NCI-H510A (cell line): ENCODE results near the gene MYL10.
"Not testable (repeated sequence)": the region's sequence is repeated elsewhere in the genome, so short reads cannot be mapped to it uniquely, and the experiment has no call there.

Source experiments
- DNase-seq: peaks from one replicate; lab custom pipeline; 2025; lab: John Stamatoyannopoulos, UW

The MYL10 gene

DNA sequence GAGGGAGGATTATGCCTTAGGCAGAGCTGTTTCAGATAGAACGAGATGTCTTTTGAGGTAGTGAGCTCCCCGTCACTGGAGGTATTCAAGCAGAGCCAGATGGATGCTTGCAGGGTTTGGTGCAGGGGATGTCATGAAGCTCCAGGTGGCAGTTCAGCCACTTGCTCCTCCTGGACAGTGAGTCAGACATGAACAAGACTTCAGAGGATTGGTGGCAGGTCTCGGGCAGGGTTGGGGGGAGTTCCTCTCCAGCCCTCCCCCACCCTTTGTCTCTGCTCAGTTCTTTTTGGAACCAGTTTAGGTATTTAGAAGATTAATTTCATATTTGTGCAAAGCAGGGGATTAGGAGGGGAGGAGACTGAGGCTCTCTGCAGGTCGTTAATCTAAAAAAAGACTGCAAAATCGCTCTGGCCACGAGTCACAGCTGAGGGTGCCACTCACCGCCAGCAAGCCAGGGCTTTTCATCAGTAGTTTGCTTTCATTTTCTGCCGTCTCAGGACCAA is 21.5 kb upstream of the MYL10 start:
- no peak for DNase-seq

DNA sequence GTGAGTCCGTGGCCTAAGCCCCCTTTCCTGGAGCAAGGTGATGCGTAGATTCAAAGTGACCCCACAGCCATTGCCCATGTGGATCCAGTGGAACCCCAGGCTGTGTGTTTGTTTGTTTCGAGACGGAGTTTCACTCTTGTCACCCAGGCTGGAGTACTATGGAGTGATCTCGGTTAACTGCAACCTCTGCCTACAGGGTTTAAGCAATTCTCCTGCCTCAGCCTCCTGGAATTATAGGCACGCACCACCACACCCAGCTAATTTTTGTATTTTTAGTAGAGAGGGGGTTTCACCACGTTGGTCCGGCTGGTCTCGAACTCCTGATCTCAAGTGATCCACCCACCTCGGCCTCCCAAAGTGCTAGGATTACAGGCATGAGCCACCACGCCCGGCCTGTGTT is 18.8 kb upstream of the MYL10 start:
- DNase-seq = not testable (repeated sequence)

DNA sequence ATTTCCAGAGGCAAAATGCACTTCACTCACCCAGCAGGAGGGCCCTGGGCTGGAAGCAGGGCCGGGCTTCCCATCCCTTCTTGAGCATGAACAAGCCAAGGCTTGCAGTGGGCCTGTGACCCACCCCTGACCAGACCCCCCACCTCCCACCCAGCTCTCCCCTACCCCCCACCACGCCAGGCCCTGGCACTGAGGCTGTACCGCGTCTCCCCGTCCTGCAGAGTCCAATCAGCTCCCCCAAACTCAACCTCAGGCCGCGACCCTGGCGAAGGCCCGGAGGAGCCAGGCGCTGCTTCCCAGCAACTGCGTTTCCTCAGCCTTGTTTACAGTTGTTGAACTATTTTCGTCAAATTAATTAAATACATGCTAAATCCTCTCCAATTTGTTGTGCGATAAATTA is 16.9 kb upstream of the MYL10 start:
- DNase-seq = no peak

DNA sequence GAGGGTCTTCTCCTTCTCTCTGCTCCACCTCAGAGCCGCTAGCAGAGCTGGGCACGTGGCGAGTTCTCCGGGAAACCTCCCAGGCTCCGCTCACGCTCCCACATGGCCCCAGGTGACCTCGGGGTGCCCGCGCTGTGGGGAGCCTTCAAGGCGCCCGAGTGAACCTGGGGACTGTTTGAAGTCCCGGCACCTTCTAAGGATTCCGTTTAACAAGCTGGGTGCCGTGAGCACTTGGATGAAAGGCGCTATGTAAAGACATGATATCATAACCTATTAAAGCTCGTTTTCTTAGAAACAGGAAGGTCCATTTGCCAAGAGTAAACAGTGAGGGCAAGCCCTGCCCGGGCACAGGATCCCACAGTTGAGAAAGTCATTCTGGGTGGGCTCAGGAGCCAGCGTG is 15.8 kb upstream of the MYL10 start:
- DNase-seq = no peak

DNA sequence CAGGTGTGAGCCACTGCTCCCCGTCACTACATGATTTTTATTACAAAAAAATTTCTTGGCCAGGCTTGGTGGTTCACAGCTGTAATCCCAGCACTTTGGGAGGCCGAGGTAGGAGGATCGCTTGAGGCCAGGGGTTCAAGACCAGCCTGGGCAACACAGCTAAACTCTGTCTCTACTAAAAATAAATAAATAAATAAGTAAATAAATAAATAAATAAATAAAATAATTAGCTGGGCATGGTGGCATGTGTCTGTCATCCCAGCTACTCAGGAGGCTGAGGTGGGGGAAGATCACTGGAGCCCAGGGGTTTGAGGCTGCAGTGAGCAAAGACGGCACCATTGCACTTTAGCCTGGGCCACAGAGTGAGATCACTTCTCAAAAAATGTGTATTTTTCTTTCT is 10.0 kb upstream of the MYL10 start:
- not testable (repeated sequence) for DNase-seq

DNA sequence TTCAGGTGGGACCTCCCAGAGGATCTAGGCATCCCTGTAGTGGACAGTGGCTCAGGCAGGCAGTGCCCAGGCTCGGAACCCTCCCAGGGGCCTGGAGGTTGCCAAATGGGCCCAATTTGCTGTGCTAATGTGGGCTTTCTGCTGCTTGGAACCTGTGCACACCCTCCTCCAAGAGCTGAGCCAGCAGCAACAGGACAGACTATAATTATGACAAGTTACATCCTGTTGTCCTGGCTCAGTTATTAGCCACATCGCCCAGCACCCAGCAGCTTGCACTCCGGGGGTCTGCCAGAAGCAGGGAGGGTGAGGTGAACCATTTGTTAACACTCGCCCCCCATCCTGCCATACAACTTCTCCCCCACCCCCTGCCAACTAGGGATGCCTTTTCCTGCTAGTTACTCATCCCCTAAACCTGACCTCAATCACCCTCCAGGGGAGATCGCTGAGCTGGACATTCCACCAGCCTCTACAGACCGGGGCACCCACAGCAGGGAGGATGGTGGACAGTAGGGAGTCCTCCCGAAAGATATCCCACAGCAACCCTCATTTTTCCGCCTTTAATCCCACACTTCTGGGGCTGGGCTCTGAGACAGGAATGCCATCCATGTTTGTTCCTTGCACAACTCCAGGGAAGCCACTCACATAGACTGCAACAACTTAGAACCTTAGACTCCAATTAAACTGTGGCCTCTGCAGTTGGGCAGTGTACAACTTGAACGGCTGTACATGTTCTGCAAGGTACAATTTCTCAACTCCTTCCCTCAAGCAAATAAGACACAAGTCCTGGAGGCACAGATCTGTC is 7.9 kb upstream of the MYL10 start:
- no peak for DNase-seq

DNA sequence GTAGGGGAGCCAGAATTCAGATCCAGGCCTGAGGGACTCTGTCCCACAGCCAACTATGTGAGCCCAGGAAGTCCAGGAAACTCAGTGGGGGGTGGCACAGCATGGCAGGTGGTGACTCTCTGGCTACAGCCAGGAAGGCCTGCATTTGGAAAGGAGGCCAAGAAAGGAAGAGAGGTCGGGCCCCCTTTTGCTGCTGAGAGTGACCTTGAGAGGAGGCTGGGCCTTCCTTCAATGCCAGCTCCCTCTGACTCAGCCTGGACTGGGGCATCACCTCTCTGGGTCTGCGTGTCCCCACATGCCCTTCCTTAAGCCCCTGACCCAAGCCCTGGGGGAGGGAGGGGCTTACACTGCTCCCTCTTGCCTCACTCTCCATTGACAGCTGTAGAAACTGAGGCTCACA is 6.4 kb upstream of the MYL10 start:
- DNase-seq = no peak

DNA sequence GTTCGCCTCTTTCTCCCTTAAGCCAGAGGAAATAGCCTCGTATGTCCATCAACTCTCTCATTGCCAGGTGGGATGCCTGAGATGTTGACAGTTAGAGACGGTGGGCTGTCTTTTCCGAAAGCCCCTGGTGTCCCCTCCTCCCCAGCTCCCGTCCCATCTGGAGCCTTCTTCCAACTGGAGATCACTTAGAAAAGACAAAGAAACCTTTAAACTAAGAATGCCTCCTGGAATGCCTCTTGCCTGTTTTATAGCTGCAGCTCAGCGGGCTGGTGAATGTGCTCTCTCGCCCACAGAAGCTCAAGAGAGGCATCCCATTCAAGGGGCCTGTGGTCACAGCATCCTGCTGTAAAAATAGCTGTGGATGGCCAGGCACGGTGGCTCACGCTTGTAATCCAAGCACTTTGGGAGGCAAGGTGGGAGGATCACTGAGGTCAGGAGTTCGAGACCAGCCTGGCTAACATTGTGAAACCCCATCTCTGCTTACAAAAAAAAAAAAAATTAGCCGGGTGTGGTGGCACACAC is 5.2 kb upstream of the MYL10 start:
- no peak for DNase-seq

DNA sequence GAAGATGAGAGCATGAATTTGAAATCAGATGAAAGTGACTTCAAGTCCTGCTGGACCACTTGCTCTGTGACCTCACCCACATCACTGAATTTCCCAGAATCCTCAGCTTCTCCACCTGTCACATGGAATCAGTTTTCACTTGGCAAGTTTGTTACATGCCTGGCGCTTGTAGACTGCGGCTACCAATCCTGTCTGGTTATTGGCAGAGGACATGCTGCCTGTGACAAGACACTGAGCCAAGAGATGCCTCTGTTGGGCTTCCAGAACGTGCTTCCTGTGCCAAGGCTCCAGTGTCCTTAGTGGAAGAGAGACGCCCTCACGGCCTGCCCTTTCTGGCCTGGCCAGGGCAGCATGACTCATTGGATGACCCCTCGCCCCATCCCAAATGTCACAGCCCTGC is 4.4 kb upstream of the MYL10 start:
- DNase-seq = no peak

DNA sequence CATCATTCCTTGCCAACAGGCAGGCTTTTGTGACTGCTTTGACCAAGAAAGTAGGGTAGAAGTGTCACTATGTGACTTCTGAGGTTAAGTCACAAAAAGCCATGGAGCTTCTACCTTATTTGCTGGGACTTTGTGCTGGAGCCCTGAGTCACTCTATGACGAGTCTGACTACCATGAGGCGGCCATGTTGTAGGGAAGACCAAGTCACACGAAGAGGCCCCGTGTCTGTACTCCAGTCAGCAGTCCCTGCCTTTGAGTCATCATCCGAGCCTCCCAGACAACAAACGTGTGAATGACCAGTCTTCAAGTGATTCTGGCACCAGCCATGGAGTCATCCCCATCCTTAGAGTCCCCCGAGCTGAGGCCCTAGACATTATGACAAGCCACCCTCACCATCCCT is 3.5 kb upstream of the MYL10 start:
- no peak for DNase-seq

DNA sequence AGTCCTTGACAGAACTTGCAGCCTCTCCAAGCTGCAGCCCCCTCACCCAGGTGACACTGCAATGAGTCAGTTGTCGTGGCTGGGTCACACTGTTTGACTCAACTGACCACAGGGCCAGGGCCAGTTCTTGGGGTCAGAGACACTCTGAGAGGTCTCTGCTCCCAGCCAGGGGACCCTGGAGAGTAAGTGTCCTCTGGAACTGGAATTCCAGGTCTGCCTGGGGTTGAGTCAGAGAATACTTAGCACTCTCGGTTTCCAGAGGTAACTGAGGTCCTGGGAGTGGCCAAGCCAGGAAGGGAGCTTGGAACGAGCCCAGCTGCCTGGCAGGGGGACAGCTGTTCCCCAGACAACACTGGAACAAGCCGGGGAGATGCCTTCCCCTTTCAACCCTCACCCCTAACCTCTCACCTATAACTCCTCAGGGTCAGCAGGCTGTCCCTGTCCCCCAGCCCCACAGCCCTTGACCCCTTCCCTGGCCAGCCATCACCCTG is 2.2 kb upstream of the MYL10 start:
- no peak for DNase-seq

DNA sequence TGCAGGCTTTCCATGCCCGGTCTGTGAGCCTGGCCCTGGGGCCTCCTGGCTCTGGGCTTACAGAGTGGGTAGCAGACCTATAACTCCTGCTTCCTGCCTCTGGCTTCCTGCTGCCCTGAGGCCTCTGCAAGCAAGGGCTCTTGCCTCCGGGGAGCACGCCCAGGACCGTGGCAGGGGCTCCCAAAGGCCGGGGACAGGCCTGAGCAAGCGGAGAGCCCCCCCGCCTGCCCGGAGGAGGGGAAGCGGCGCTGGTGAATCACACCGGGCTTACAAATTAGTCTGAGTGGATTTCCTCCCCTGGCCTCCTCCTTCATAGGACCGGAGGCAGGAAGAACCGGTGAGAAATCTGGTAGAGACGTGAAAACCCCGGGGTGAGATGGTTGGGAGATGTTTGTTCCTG is 1.5 kb upstream of the MYL10 start:
- no peak for DNase-seq

DNA sequence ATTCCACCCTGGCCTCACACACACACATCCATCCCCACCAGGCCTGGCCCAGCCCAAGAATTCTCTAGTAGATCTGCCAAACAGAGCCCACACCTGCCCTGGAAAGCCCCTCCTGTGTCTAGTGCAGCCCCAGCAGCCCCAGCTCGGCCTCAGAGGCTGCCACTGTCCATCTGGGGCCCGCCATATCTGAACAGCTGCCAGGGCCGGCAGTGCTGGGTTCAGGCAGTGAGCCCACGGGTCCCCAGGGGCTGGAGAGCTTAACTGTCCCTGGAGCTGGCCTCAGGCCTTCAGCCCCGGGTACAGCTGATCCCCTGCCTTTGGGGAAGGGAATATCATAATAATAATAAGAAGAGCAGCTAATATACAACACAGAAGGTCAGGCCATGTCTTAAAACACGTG is 574 bp downstream of the MYL10 start:
- no peak for DNase-seq

DNA sequence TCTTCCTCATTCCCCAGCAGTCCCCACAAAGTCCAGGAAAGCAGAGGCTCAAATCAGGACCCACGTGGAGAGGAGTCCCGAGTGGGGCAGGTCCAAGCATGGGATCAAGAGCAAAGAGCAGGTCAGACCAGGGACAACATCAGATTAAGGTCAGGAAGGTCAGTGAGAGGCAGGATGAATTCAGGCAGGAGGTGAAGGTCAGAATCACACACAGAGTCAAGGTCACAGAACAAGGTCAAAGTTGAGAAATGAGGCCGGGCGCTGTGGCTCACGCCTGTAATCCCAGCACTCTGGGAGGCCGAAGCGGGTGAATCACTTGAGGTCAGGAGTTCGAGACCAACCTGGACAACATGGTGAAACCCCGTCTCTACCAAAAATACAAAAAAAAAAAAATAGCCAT is 2.3 kb downstream of the MYL10 start:
- DNase-seq = no peak

DNA sequence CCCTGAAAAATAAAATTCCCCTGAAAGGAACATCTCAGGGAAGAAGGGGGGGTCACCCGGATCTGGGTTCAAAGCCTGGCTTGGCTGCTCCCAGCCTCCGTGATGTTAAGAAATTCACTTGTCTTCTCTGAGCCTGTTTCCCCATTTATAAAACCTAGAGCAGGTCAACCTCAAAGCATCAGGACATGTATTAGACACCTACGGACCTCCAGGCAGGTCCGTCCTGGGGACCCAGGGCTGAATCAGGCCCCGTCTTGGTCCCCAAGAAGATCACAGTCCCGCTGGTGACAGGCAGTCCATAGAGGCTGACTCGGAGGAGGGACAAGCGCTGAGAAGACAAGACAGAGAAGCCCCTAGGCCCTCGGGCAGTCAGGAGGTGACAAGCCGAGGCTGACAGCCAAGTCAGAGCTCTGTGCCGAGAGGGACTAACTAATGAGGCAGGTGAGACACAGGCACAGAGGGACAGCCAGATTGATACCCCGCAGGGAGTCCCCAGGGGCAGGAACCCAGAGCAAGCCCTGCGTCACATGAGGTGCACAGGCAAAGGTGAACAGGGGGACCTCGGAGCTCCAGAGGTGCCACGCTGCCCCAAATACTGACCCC is 2.9 kb downstream of the MYL10 start:
- no peak for DNase-seq

DNA sequence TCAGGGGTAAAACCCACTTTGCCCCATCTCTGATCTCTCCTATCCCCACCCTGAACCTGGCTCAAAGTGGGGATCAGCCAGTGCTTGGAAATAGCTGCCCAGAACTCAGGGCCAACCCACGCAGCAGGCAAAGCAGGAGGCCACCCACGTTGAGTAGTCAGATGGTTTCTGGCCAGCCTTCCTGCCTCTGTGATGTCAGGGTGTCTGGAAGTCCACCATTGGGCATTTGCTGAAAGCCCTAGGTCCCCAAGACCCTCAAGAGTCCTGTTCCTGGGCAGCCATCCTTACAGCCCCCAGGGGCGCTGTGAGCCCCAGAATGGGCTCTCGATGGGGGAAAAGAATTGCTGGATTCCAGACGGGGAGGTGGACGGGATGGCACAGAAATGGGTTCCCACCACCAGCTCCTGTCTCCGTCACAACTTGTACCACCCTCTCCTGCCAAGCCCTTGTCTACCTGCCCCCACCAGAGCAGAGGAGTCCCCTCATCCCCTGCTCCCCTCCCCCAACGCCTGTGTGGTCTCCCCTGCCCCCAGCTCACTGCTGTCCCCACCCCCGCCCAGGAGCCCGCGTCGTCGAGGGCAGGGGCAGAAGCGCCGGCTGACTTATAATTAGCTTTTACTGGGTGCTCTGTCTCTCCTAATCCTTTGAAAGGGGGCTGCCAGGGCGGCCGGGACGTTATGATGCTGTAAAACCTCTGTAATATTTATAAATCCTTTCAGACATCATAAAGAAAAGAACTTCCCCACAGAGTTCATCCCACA is 3.9 kb downstream of the MYL10 start:
- DNase-seq = no peak

DNA sequence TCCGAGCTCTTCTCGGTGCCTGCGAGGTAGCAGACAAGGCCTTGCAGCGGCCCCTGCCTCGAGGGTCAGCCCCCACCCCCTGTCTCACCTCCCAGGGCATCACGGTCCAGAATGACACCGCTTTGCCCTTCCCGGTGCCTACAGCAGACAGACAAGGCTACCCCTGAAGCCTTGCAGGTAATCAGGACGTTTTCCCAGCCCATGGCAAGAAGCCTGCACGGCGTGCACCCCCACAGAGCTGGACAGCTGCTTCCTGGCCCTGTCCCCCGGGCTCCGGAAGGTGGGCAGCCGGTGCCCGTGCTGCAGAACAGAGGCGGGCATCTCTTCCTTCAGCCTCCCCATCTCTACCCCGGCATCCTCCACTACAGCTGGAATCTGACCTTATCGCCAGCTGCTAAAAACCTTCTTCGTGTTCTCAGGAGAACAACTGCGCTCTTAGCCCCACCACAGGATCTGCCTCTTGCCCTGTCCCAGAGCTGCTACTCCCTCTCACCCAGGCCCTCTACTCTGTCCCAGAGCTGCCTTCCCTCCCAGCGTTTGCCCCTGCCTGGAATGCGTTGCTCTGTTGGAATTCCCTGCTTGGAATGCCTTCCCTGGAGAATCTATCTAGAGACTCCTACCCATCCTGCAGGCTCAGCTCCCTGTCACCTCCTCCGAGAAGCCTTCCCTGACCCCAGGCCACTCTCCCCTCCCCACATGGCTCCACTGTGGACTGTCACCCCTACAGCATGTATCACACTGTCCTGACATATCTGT is 4.7 kb downstream of the MYL10 start:
- DNase-seq = no peak

DNA sequence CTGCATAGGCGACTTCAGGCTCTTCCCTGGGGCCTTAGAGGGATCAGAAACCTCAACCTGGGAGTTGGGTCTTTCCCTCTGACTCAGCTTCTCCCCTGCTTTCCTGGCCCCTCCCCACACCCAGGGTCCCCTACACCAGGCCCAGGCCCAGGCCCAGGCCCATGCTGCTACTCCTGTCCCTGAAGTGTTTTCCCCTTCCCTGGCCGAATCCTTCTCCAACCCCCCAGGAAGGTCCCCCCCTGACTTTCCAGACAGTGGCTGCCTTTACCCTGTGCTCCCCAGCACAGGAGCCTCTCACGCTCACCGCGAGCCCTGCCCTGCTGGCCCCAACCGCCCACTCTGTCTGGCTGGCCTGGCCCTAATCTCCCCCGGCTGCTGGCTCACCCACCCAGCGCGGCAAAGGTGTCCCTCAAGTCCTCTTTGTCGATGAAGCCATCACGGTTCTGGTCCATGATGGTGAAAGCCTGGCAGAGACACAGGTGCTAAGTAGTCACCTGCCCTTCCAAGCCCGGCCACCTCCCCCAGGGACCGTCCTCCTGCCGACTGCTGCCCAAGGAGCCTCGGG is 6.4 kb downstream of the MYL10 start:
- DNase-seq = no peak

DNA sequence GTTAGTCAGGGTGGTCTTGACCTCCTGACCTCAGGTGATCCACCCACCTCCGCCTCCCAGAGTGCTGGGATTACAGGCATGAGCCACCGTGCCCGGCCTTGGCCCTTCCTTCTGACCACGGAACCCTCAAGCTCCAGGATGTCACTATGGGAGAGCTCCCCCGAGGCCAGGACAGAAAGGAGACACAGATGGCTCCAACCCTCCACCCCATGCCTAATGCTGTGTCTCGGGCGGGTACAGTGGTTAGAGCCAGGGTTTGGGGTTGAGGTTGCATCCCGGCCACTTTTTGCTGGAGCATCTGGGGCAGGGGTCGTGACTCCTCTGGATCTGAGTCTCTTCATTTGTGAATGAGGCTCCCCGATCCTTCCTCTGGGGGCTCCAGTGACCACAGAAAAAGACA is 8.1 kb downstream of the MYL10 start:
- no peak for DNase-seq

DNA sequence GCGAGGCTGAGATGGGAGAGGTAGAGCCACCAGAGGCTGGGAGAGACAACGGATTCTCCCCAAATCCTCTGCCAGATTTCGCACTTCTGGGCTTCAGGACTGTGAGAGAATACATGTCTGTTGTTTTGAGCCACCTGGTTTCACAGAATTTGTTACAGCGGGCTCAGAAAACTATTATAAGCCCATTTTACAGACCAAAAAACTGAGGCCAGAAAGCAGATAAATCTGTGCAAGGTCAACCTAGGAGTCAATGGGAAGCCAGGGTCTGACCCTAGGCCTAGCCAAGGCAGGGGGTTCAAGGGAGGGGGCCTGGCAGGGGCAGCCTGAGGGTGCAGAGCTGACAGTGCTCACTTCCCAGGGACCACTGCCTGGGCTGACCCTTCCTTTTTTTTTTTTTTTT is 8.7 kb downstream of the MYL10 start:
- no peak for DNase-seq

DNA sequence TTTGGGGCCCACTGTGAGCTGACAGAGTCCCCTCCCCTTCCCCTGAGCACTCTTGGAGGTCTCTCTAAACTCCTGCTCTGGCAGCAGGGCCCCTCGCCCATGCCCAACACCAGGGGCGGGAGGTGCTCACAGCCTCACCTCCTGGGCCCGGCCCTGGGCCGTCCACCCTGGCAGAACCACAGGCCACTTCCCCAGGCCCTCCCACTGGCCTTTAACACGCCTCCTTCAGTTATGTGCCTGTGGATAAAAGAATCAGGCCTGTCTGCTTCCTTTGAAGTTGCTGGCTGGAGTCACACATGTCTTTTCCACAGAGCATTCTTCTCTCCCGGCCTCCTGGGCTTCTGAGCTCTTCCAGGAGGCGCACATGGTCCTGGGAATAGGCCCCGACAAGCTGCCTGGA is 10.2 kb downstream of the MYL10 start:
- no peak for DNase-seq
